Fibroblast of peridontal ligament (primary cell): ENCODE measurements around the gene NR5A2.
A peak's percentile ranks its signal among the peaks of the same experiment; 100 is the strongest.

Experiments
- DNase-seq: peaks from one replicate; pipeline ENCODE4 v3.0.0-alpha.2; 2010; ENCODE audit errors: extremely low read depth

Gene NR5A2

GRCh38 chr1:200124309-200124708, 96.8 kb downstream of the NR5A2 start:
- DNase-seq: no peak

- DNase-seq: no peak
Measured at GRCh38 chr1:200128081-200128480, 100.6 kb downstream of the NR5A2 start.

- no peak for DNase-seq
Measured at GRCh38 chr1:200128944-200129879, 101.7 kb downstream of the NR5A2 start.

GRCh38 chr1:200130552-200130951, 103.0 kb downstream of the NR5A2 start:
- peak; percentile 13 for DNase-seq

- DNase-seq: no peak
Measured at GRCh38 chr1:200131551-200132125, 104.1 kb downstream of the NR5A2 start.

- no peak for DNase-seq
Measured at GRCh38 chr1:200133123-200133522, 105.6 kb downstream of the NR5A2 start.

- DNase-seq: no peak
Measured at GRCh38 chr1:200134116-200134515, 106.6 kb downstream of the NR5A2 start.

- DNase-seq: no peak
Measured at GRCh38 chr1:200136384-200136783, 108.9 kb downstream of the NR5A2 start.

- DNase-seq: peak; percentile 68
Measured at GRCh38 chr1:200139661-200140250, 112.2 kb downstream of the NR5A2 start.

- DNase-seq: no peak
Measured at GRCh38 chr1:200143347-200143746, 115.8 kb downstream of the NR5A2 start.

- DNase-seq: peak; percentile 17
Measured at GRCh38 chr1:200146100-200146499, 118.6 kb downstream of the NR5A2 start.

GRCh38 chr1:200147094-200147493, 119.6 kb downstream of the NR5A2 start:
- no peak for DNase-seq

GRCh38 chr1:200147742-200148141, 120.2 kb downstream of the NR5A2 start:
- no peak for DNase-seq

GRCh38 chr1:200150006-200150405, 122.5 kb downstream of the NR5A2 start:
- no peak for DNase-seq

- DNase-seq: peak; percentile 73
Measured at GRCh38 chr1:200150721-200151120, 123.2 kb downstream of the NR5A2 start.

- no peak for DNase-seq
Measured at GRCh38 chr1:200152336-200152735, 124.8 kb downstream of the NR5A2 start.

GRCh38 chr1:200153277-200154055, 126.0 kb downstream of the NR5A2 start:
- no peak for DNase-seq

GRCh38 chr1:200154069-200154767, 126.7 kb downstream of the NR5A2 start:
- DNase-seq: no peak

- no peak for DNase-seq
Measured at GRCh38 chr1:200157715-200158114, 130.2 kb downstream of the NR5A2 start.

- DNase-seq: no peak
Measured at GRCh38 chr1:200161801-200162200, 134.3 kb downstream of the NR5A2 start.

- DNase-seq: no peak
Measured at GRCh38 chr1:200162258-200162657, 134.7 kb downstream of the NR5A2 start.
